Stimulated activated CD8-positive, alpha-beta memory T cell treated with anti-CD3 and anti-CD28 coated beads, Interleukin-12 subunit alpha, Interleukin-12 subunit beta, amount 100 ng/mL, for 24 hours (primary cell): ENCODE results near the gene CCNJL.

ENCODE experiments used
- DNase-seq: peaks from one replicate; pipeline ENCODE4 v3.0.0-alpha.2; 2020; ENCODE audit errors: extremely low read depth

Gene CCNJL

DNA sequence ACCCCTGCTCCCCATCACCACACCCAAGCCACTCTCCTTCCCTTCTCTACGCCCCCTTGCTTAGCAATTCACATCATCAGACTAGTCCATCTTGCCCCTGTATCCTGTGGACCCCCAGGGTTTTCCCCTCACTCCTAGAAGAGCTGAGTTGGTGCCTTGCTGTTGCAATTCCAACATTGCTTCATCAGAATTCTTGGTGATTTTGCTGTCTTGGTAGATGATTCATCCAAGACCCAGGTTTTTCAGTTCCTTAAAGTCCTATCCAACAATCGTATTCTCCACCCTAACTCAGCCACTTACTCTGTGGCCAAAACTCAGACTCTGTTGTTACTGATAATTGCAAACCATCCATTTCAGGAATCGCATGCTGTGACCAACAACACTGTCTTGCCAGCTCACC is 21.4 kb upstream of the CCNJL start:
- DNase-seq: no peak

DNA sequence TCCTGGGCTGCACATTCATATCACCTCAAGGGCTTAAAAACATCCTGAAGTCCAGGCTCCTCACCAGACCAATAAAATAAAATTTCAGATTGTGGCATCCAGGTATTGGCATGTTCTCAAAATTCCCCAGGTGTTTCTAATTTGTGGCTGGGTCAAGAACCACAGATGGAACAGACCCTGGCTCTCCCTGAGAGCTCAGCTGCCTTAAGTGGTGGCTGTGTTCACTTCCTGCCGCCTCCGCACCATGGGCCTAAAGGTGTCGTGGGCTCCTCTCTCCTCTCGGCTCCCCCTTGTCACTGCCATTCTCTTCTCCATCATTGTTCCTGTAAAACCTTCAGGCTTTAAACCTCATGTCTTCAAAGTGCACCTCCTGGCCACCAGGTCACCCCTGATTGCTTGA is 17.8 kb upstream of the CCNJL start:
- DNase-seq: no peak

DNA sequence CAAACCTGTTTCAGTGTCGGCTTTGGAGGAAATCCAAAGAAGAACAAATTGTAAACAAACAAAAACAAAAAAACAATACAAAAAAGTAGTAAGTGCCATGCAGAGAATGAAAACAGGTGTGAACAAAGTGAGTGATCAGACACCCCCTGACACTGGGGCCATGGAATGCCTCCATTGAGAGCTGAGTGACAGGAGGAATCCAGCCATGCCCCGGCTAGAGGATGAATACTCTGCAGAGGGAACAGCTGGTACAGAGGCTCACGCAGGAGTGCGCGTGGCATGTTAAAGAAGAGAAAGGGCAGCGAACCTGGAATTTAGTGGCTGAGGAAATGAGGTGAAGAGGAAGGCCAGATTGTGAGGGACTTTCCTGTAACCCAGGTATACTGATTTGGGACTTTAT is 15.5 kb upstream of the CCNJL start:
- DNase-seq: no peak

DNA sequence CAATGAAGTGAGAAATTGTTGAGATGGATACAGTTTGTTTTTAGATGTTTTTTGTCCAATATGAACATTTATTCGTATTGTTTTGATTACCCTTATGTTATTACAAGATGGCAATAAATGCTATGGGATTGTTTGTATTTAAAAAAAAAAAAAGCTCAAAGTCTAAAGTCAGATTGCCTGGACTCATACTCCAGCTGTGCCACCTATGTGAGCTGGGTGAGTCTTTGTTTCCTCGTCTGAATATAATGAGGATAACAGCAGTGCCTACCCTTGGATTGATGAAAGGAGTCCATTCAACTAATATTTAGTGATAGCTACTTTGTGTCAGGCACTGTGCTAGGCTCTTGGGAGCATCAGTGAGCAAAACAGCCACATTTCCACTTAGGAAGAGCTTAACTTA is 14.6 kb upstream of the CCNJL start:
- no peak for DNase-seq

DNA sequence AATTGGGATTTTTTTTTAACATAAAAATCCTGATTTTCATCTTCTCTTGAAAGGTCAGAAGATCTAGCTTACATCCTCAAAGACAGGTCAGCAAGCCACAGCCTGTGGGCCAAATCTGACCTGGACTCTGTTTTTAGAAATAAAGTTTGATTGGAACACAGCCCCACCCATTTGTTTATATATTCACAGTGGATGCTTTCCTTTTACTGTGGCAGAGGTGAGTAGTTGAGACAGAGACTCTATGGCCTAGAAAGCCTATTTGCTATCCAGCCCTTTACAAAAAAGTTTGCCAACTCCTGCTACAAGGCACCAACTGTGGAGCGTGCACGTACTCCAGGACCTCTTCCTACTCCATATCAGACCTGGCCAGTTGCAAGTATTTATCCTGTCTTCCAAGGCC is 13.4 kb upstream of the CCNJL start:
- no peak for DNase-seq

DNA sequence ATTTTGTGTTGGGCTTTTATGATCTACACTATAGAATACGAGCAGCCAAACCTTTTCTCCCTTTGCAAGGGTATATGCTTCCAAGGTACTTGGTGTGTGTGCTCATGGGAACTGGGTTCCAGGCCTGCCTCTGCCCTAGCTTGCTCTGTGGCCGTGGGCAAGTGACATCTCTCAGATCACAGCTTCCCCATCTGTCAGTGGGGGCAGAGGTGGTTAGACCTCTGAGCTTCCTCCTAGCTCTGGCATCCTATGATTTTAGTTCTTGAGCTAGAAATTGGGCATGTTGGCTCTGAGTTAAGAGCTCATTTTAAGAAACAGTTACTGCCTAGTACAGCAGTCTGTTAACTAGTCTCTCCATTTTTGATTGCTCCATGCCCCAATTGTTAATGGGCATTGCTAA is 12.5 kb upstream of the CCNJL start:
- DNase-seq: no peak

DNA sequence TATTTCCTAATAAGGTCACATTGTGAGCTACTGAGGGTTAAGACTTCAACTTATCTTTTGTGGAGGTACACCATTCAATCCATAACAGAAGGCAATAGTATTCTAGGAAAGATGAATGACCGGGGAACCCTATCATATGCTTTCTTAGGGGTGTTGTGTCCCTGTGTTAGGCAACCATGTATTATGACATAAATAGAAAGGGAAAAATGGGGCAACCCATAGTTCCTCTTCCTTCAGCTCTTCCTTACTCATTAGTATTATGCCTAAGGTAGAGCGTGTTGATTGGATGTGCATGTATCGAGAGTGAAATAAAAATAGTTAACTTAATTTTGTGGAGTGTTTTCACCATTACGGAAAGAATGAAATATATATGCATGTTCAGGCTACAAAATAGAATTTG is 6.0 kb upstream of the CCNJL start:
- no peak for DNase-seq

DNA sequence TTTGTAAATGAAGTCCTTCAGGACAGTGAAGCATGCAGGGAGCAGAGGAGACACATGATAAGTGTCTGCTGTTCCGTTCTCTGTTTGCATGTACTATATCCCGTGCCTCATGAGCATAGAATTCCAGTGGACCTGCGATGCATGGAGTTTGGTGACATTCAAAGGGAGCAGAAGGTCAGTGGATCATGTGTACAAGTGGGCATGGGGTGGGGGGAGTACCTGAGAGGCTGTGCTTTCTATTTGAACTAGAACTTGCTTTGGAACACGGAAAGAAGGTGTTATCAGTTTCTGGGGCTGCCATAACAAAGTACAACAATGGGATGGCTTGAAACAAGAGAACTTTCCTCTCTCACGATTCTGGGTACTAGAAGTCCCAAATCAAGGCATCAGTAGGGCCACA is 5.1 kb upstream of the CCNJL start:
- DNase-seq: no peak

DNA sequence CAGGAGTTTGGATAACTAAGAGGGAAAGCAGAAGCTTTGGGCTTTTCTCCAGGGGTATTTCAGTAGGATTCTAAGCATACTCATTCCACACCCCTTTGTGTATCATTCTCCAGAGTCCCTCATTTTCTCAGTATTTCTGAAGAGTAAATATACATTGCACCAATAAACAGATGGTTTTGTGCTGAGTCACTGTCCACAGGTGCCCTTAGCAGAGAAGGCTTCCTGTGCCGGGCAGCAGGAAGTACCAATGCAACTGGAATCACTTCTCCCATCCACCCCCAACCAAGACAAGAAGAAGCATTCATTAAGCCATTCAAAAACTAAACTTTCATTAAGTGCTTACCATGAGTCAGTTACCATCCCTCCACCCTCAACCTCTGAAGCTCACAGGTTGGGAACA is 3.6 kb upstream of the CCNJL start:
- no peak for DNase-seq

DNA sequence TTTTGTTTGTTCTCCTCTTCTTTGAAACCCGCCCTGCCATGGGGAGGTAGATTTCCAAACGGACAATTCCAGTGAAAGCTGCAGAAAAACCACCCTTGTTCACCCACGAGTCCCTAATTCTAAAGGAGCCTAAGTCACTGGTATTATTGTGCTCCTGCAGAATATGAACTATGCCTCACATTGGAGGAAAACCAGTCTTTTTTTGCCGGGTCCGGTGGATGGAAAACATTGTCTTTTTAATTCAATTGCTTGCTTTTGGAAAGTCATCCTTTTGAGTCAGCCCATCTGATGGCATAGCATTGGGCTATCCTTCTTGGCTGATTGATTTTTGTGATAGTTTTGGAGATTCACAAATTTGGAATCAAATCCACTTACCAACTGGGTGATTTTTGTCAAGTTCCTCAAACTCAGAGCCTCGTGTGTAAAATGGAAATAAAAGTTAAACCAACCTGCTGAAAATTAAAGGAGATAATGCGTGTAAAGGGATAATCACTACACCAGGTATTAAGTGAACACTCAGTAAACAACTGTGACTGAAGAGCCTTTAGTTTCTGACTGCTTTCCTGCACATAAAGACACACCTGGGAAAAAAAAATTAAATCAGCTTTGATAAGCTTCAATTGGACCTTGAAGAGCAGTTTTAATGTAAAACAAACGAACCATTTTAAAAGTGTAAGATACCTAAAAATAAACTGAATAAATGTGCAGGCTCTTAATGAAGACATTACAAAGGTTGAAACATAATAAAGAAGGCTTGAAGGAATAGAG is 780 bp upstream of the CCNJL start:
- no peak for DNase-seq

DNA sequence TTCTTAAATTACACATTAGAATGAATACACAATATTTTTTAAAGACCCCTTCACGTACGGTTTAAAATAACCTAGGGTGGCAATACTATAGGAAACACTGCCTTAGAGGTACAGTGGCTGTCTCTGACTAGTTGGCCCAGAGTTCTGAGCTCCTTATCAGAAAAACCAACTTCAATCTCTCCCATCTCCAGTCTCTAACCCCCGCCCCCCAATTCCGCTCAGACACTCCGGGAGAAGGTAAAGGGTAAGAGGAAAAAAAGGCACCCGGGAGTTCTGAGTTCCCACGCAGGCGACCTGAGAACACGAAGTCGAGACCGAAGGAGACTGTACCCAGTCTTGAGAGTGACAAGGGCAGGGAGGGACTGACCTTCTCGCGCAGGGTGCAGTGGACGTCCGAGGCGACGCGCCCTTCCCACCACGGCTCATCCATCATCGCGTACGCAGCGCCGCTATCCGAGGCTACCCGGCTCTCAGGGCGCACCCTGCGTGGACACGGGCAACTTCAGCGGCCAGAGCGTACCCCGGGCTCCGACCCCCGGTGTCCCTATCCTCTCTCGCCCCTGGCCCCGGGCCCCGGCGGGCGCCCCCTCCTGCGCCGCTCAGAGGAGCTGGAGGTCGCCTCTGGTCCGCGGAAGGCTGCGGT is 752 bp downstream of the CCNJL start:
- no peak for DNase-seq

DNA sequence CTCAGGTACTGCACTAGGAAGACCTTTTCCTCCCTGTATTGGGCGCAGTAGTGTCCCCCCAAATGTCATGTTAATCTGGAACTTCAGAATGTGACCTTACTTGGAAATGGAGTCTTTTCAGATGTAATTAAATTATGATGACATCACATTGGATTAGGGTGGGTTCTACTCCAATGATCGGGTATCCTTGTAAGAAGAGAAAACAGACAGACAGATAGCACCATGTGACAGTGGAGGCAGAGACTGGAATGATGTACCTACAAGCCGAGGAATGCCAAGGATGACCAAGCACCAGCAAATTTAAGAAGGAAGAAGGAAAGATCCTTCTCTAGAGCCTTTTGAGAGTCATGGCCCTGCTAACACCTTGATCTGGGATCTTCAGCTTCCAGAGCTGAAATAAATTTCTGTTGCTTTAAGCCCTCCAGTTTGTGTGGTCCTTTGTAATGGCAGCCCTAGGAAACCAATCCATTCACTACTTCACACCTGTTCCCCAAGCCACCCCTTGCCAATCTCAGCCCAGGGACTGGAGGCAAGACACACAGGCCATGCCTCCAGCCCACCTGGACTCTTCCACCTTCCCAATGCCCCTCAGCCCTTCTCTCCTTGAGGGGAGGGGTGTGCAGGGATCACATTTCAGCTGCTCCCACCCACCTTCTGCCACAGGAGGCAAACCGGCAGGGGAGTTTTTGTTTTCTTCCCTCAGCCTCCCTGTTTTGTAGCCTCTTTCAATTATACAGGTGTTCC is 1.6 kb downstream of the CCNJL start:
- no peak for DNase-seq

DNA sequence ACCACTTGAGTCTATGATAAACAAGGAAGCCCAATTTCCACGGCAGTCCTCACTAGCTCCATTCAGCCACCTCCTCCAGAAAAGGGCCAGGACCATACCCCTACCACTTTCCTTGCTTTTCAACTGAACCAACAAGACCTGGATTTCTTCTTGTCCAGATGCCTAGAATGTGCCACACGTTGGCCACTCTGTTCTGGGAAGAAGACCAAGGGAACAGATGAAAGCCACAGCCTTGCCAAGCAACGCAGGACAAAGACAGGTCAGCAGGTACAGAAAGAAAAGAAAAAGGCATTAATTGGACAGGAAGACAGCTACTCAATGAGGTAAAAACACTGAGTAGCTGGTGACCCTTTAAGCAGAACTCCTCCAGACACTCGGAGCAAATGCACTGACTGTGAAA is 2.2 kb downstream of the CCNJL start:
- no peak for DNase-seq

DNA sequence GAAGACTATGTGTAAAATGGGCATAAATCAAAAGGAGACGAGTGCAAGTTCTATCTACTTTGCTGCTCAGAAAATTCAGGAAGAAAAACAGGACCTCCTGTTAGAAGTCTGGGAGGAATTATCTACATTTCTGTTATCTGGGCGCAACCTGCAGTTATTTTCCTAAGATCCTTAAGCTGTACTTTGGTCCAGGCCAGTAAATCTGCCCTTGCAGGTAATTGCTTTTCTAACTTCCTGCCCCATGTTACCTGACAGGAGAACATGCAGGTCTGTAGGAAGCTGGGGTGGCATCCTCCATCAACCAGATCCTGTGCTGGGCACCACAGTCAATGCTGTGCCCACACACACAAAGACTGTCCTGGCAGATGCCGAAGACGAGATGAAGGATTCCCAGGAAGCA is 5.7 kb downstream of the CCNJL start:
- no peak for DNase-seq

DNA sequence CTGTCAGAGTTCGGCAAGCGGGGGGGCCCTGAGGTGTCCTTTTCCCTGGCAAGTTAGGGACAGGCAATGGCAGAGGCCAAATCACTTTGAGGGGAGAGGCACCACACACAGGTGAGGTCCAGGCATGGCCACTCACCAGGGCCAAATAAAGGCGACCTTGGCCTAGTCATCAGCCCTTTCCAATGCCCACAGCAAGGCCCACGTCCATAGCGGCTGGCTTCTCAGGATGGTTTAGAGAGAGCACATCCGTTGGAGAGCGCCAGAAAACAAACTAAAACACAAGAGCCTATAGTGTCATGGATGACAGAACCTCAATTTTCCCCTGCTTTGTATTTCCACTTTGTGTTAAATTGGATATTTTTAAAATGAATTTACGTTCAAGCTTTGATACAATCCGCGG is 7.0 kb downstream of the CCNJL start:
- DNase-seq: no peak

DNA sequence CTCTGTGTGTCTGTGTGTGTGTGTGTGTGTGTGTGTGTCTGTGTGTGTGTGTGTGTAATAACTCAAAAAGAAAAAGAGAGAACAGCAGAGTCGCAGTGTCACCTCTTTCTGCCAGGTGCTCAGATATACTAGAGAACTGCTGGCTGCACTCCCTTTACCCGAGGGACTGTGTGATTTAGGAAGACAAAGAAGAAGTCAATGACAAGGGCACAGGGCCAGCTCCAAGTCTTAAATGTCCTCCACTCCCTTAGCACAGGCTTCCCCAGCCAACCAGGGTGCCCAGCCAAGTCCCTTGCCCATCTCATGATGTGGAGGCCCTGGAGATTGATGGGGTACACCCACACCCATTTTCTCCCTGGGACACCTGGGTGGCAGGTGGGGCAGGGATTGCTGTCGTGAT is 8.7 kb downstream of the CCNJL start:
- no peak for DNase-seq

DNA sequence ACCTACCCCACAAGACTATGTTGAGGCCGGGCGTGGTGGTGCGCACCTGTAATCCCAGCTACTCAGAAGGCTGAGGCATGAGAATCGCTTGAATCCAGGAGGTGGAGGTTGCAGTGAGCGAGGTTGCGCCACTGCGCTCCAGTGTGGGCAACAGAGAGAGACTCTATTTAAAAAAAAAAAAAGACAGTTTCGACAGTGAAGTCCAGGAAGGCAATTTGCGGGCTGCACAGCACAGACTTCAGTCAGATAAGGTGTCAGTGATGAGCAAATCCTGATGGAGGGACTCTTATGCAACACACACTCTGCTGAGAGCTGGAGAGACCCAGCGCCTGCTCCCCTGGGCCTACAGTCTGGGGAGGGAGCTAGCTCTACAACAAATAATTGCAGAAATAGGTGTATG is 14.2 kb downstream of the CCNJL start:
- DNase-seq: no peak

DNA sequence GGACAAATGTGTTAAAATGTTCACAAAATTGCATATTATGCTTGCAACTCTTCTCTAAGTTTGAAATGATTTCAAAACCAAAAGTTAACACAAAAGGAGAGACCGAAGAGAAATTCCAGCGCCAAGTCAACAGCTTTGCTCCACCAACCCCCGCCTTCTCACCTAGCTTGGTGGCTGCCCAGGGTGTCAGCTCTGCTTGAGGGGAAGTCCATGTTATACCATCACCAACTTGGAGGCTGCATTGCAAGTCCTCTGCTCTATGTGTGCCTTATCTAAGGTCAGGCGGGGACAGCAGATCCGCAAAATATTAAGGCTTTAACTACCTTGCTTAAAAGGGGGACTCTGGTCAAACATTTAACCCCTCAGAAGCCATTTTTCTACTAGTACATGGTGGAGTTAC is 14.6 kb downstream of the CCNJL start:
- DNase-seq: no peak

DNA sequence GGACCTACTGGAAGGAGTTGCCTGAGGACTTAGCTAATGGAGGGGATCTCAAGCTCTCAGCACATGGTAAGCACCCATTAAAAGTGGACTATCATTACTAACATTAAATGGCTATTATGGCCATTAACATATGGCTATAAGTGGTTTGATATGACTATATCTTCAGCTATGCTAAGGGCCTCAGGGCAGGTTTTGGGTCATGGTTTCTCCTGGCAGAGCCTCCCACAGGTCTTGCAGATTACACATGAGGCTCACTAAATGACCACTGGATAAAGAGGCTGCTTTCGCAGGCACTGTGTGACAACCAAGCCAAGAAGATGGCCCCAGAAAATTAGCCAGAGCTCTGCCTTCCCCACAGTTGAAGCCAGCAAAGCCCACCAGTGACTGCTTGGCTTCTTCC is 15.4 kb downstream of the CCNJL start:
- DNase-seq: no peak

DNA sequence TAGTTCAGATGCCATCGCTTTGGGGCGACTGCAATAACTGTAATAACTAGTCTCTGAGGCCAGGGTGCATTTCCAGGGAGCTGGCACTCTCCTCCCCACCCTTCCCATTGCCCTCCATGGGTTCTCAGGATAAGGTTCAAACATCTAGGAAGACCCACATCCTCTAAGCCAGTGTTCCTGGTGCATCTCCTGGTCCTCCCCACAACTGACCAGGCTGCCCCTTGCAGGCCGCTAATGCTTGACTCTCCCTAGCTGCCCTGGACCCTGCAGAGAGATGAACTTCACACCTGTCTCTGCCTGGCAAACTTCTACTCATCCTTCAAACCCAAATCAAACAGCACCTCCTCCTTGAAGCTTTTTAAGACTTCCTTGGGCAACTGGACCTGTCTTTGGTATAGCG is 15.9 kb downstream of the CCNJL start:
- no peak for DNase-seq

DNA sequence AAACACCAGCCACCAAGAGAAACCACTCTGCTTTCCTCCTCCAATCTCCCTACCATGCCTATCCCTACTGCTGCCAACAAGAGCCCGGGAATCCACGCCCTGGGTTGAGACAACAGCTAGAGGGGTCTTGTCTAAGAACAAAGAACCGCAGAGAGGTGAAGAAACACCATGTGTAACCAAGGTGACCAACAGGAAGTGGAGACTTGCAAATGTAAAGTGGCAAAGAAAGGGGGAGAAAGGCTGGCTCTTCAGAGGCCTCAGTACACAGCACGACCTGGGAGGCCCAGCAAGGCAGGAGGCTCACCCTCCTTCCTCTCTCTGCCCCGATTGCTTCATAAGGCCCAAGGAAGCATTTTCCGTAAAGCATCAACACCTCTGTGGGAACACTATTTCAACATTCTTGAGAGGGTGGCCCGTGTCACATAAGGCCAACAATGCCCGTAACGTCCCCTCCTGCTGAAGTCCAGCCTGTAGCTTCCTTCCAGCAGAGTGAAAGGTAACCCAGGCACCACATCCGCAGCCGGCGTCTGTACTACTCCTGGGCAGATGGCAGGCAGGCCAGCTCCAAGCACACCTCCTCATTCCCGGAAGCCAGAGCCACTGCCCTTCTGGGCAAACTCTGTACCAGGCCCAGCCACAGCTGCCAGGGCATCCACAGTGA is 18.3 kb downstream of the CCNJL start:
- DNase-seq: no peak

DNA sequence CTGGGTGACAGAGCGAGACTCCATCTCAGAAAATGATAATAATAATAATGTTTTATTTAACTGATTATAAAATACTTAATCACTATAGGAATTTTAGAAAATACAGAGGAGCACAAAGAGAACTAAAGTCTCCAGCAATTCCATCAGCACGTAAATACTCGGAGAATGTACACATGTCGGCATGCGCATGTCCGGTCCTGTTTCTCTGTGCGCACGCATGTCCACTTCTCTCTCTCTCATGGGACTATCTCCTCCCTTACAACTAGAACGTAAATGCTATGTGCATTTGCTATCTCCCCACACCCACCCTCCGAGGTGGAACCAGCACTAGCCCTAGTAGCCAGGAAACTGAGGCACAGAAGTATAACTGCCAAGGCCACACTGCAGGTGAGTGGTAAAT is 19.0 kb downstream of the CCNJL start:
- DNase-seq: no peak

DNA sequence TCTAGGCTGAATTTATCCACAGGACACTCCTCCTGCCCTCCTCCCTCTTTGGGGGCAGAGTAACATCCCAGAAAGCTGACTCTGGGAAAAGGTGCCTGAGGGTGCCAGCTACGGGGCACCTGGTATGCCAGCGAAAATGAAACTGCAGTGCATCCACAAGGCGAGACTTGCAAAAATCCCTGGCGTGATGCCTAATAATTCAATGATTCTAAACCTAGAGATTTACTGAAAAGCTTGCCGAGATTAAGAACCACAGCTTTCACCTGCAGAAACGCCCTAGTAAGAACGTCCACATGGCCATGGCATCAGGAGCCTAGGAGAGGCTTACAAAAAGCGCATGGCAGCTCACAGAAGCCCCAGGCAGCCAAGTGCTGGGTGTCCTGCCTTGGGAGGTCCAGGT is 20.9 kb downstream of the CCNJL start:
- DNase-seq: no peak
